Measurements from ENCODE around the gene TBC1D9. TPM values are rescaled to one million over a fixed set of nuclear protein-coding genes. Genes with fewer than 3 reads are reported as not detected.
"Not testable (repeated sequence)": the region's sequence is repeated elsewhere in the genome, so short reads cannot be mapped to it uniquely, and the experiment has no call there.

Gene TBC1D9
- total RNA-seq, 1 donor: 31.5 TPM

- no peak for DNase-seq (ENCODE audit: low read depth)
- peak overlapping the region; percentile 66 for H3K4me3 ChIP-seq (ENCODE audit: low read depth, low read length)
- TF ChIP-seq CTCF (IDR thresholded peaks at IDR 0.05; ENCODE audit: insufficient read depth, low read depth, low read length): no peak
Observed at GRCh38 chr4:140755774-140756318, 339 bp downstream of the TBC1D9 start.

GRCh38 chr4:140754918-140755773 is 1.0 kb downstream of the TBC1D9 start:
- DNase-seq (ENCODE audit: low read depth): no peak
- H3K4me3 ChIP-seq (ENCODE audit: low read depth, low read length): peak overlapping the region; percentile 66
- TF ChIP-seq CTCF (IDR thresholded peaks at IDR 0.05; ENCODE audit: insufficient read depth, low read depth, low read length): no peak

- DNase-seq (ENCODE audit: low read depth): no peak
Observed at GRCh38 chr4:140753329-140753728, 2.9 kb downstream of the TBC1D9 start.

GRCh38 chr4:140752291-140753068 is 3.7 kb downstream of the TBC1D9 start:
- TF ChIP-seq CTCF (IDR thresholded peaks at IDR 0.05; ENCODE audit: insufficient read depth, low read depth, low read length): no peak
- no peak overlapping the region for H3K4me3 ChIP-seq (ENCODE audit: low read depth, low read length)
- DNase-seq (ENCODE audit: low read depth): no peak

More at GRCh38 chr4:140753329-140753728, 2.9 kb downstream of the TBC1D9 start:
- TF ChIP-seq CTCF (IDR thresholded peaks at IDR 0.05; ENCODE audit: insufficient read depth, low read depth, low read length): no peak
- no peak overlapping the region for H3K4me3 ChIP-seq (ENCODE audit: low read depth, low read length)

GRCh38 chr4:140750470-140750869 is 5.7 kb downstream of the TBC1D9 start:
- no peak for TF ChIP-seq CTCF (IDR thresholded peaks at IDR 0.05; ENCODE audit: insufficient read depth, low read depth, low read length)
- DNase-seq (ENCODE audit: low read depth): no peak

GRCh38 chr4:140748171-140748570 is 8.0 kb downstream of the TBC1D9 start:
- DNase-seq (ENCODE audit: low read depth): no peak
- H3K4me3 ChIP-seq (ENCODE audit: low read depth, low read length): no peak overlapping the region
- no peak for TF ChIP-seq CTCF (IDR thresholded peaks at IDR 0.05; ENCODE audit: insufficient read depth, low read depth, low read length)

More at GRCh38 chr4:140750470-140750869, 5.7 kb downstream of the TBC1D9 start:
- no peak overlapping the region for H3K4me3 ChIP-seq (ENCODE audit: low read depth, low read length)

GRCh38 chr4:140746546-140746945 is 9.6 kb downstream of the TBC1D9 start:
- DNase-seq (ENCODE audit: low read depth); H3K4me3 ChIP-seq (ENCODE audit: low read depth, low read length): not testable (repeated sequence)
